GM23338 (cell line): ENCODE data around the gene CNR1. TPM values are rescaled to one million over a fixed set of nuclear protein-coding genes. Genes with fewer than 3 reads are reported as not detected.

Experiments used
- ATAC-seq: fragments of 200-7000 bp; cut with Tn5 transposase; 3 replicates; pipeline ENCODE4 v1.9.1; 2020
- DNase-seq: peaks from one replicate; pipeline ENCODE4 v3.0.0-alpha.2; 2015; ENCODE audit warnings: low spot score
- H2AFZ ChIP-seq: fragments of 200-600 bp; sonication (generic); 2 replicates; pipeline ENCODE4 v1.8.0; 2016; ENCODE audit warnings: antibody characterized with exemption, mild to moderate bottlenecking, moderate library complexity
- H3F3A ChIP-seq: fragments of 200-600 bp; sonication (generic); replicated peaks from 2 replicates; pipeline ENCODE4 v1.8.0; 2017; ENCODE audit warnings: antibody characterized with exemption, mixed run types, low read depth
- H3K27ac ChIP-seq: fragments of 200-600 bp; sonication (generic); 2 replicates; pipeline ENCODE4 v1.6.1; 2016; ENCODE audit warnings: low read depth
- H3K27me3 ChIP-seq: fragments of 200-600 bp; sonication (generic); 2 replicates; pipeline ENCODE4 v1.8.0; 2016; ENCODE audit warnings: mild to moderate bottlenecking, mixed run types, moderate library complexity; ENCODE audit not compliant: insufficient read depth
- H3K36me3 ChIP-seq: fragments of 200-600 bp; sonication (generic); 2 replicates; pipeline ENCODE4 v1.8.0; 2016; ENCODE audit warnings: mild to moderate bottlenecking; ENCODE audit not compliant: insufficient read depth
- H3K4me1 ChIP-seq: fragments of 200-600 bp; sonication (generic); 2 replicates; pipeline ENCODE4 v1.8.0; 2016; ENCODE audit warnings: mild to moderate bottlenecking, moderate library complexity; ENCODE audit not compliant: insufficient read depth
- H3K4me2 ChIP-seq: fragments of 200-600 bp; sonication (generic); 2 replicates; pipeline ENCODE4 v1.7.1; 2017; ENCODE audit warnings: mixed run types
- H3K4me3 ChIP-seq: fragments of 200-600 bp; sonication (generic); 2 replicates; pipeline ENCODE4 v1.6.1; 2016; ENCODE audit warnings: mixed run types
- H3K79me2 ChIP-seq: fragments of 200-600 bp; sonication (generic); replicated peaks from 2 replicates; pipeline ENCODE4 v1.8.0; 2017; ENCODE audit warnings: mild to moderate bottlenecking; ENCODE audit not compliant: insufficient read depth
- H3K9me2 ChIP-seq: fragments of 200-600 bp; sonication (generic); 2 replicates; pipeline ENCODE4 v1.8.0; 2017; ENCODE audit not compliant: insufficient read depth
- H4K20me1 ChIP-seq: fragments of 200-600 bp; sonication (generic); replicated peaks from 2 replicates; pipeline ENCODE4 v1.8.0; 2017; ENCODE audit warnings: mild to moderate bottlenecking; ENCODE audit not compliant: insufficient read depth
- H3K27ac Mint-ChIP-seq: 2 replicates; pipeline ENCODE4 v1.8.0; 2020; ENCODE audit warnings: inconsistent platforms, mild to moderate bottlenecking, moderate library complexity, mixed read lengths
- H3K27me3 Mint-ChIP-seq: 3 replicates; pipeline ENCODE4 v1.8.0; 2022; ENCODE audit warnings: low read depth, mild to moderate bottlenecking, moderate library complexity, mixed read lengths, inconsistent platforms; ENCODE audit not compliant: insufficient read depth, poor library complexity
- H3K36me3 Mint-ChIP-seq: 3 replicates; pipeline ENCODE4 v1.8.0; 2021; ENCODE audit warnings: low read depth, mild to moderate bottlenecking, inconsistent platforms, moderate library complexity, mixed read lengths
- H3K4me1 Mint-ChIP-seq: 3 replicates; pipeline ENCODE4 v1.8.0; 2020; ENCODE audit warnings: mild to moderate bottlenecking, inconsistent platforms, mixed read lengths
- H3K4me3 Mint-ChIP-seq: 3 replicates; pipeline ENCODE4 v1.8.0; 2021; ENCODE audit warnings: moderate library complexity, mild to moderate bottlenecking, inconsistent platforms, mixed read lengths
- H3K9me3 Mint-ChIP-seq: 3 replicates; pipeline ENCODE4 v1.8.0; 2020; ENCODE audit warnings: moderate library complexity, mild to moderate bottlenecking, inconsistent platforms, mixed read lengths
- CREB1 ChIP-seq: fragments of 250-450 bp; sonication (Bioruptor Pico); IDR thresholded peaks from 2 replicates; pipeline ENCODE4 v1.5.0; 2020; ENCODE audit warnings: low read depth, mild to moderate bottlenecking, moderate library complexity
- ETS1 ChIP-seq: IDR thresholded peaks from 2 replicates; pipeline ENCODE4 v1.6.1; 2016; ENCODE audit warnings: antibody characterized with exemption
- EZH2 ChIP-seq: fragments of 200-600 bp; sonication (generic); IDR thresholded peaks from one replicate; pipeline ENCODE4 v1.8.0; 2017; ENCODE audit warnings: antibody characterized with exemption, mild to moderate bottlenecking, low read depth; ENCODE audit not compliant: unreplicated experiment
- EZH2phosphoT487 ChIP-seq: fragments of 200-600 bp; sonication (generic); IDR thresholded peaks from one replicate; pipeline ENCODE4 v1.8.1; 2018; ENCODE audit warnings: antibody characterized with exemption; ENCODE audit not compliant: unreplicated experiment
- JUNB ChIP-seq: IDR thresholded peaks from one replicate; pipeline ENCODE4 v1.6.1; 2016; ENCODE audit warnings: antibody characterized with exemption; ENCODE audit not compliant: unreplicated experiment
- NANOG ChIP-seq: IDR thresholded peaks from 2 replicates; pipeline ENCODE4 v1.6.1; 2016; ENCODE audit warnings: antibody characterized with exemption, borderline replicate concordance
- POLR2AphosphoS5 ChIP-seq: IDR thresholded peaks from 2 replicates; pipeline ENCODE4 v1.6.1; 2016; ENCODE audit warnings: antibody characterized with exemption, low read depth
- STAT1 ChIP-seq: IDR thresholded peaks from one replicate; pipeline ENCODE4 v1.6.1; 2016; ENCODE audit warnings: antibody characterized with exemption; ENCODE audit not compliant: unreplicated experiment
- ZNF114 ChIP-seq: fragments of 250-450 bp; sonication (Bioruptor Pico); IDR thresholded peaks from 2 replicates; pipeline ENCODE4 v1.5.0; 2020; ENCODE audit warnings: mild to moderate bottlenecking, moderate library complexity
- ZNF331 ChIP-seq: fragments of 250-450 bp; sonication (Bioruptor Pico); IDR thresholded peaks from 2 replicates; pipeline ENCODE4 v1.5.0; 2020; ENCODE audit warnings: low read depth, mild to moderate bottlenecking, moderate library complexity
- polyA plus RNA-seq: library from polyadenylated mRNA; unstranded; fragments of >200 nt; fragmentation: Nextera tagmentation; extraction: Ambion mirVana; gene quantifications from 2 replicates; pipeline ENCODE4 v1.2.1, GENCODE V29; 2016
- total RNA-seq: library from RNA; depleted of rRNA; stranded (reverse); fragments of >200 nt; shearing (Covaris generic); gene quantifications from 2 replicates; pipeline ENCODE4 v1.2.3, GENCODE V29; 2014
- TF ChIP-seq, protein P1 (sequence below), 2 experiments: fragments of 200-600 bp in 1 of 2; sonication (generic) in 1 of 2; conservative IDR thresholded peaks; 2 replicates each; pipeline versions ENCODE4 v1.5.1 to v1.6.1; 2016 to 2017; ENCODE audit warnings: antibody characterized with exemption in 2 of 2, low read depth in 2 of 2, mild to moderate bottlenecking in 2 of 2, moderate library complexity in 1 of 2
- TF ChIP-seq, protein P2 (sequence below): IDR thresholded peaks from one replicate; pipeline ENCODE4 v1.6.1; 2018; ENCODE audit warnings: antibody characterized with exemption; ENCODE audit not compliant: unreplicated experiment
- TF ChIP-seq, protein P3 (sequence below): fragments of 250-450 bp; sonication (Bioruptor Pico); IDR thresholded peaks from 2 replicates; pipeline ENCODE4 v1.5.0; 2020; ENCODE audit warnings: mild to moderate bottlenecking, moderate library complexity

The CNR1 gene
- total and polyA plus RNA-seq, 2 experiments from 2014 or later: 0.71 to 2.6 TPM

GRCh38 chr6:88135578-88136114, 30.5 kb downstream of the CNR1 start:
- no peaks in the 10 kb centered on the region for H3K9me3 Mint-ChIP-seq
- H3K4me1 Mint-ChIP-seq: peaks cover 8% of the 10 kb centered on the region
- Histone ChIP-seq H3K27ac (no peak overlapping the region), H3F3A (no peaks in the 10 kb centered on the region), H3K79me2 (no peaks in the 10 kb centered on the region), H3K4me2 (no peak overlapping the region), H3K4me1 (peaks cover 2% of the 10 kb centered on the region; the same call in 1 of the 2 replicates), H3K9me2 (no peaks in the 10 kb centered on the region), H4K20me1 (no peaks in the 10 kb centered on the region), H2AFZ (no peak overlapping the region), H3K4me3 (no peak overlapping the region), H3K27me3 (no peaks in the 10 kb centered on the region), H3K36me3 (no peaks in the 10 kb centered on the region)
- H3K27ac Mint-ChIP-seq: no peak overlapping the region
- ATAC-seq (no peak), DNase-seq (no peak)
- no peaks in the 10 kb centered on the region for H3K36me3 Mint-ChIP-seq
- TF ChIP-seq, protein P1, sequence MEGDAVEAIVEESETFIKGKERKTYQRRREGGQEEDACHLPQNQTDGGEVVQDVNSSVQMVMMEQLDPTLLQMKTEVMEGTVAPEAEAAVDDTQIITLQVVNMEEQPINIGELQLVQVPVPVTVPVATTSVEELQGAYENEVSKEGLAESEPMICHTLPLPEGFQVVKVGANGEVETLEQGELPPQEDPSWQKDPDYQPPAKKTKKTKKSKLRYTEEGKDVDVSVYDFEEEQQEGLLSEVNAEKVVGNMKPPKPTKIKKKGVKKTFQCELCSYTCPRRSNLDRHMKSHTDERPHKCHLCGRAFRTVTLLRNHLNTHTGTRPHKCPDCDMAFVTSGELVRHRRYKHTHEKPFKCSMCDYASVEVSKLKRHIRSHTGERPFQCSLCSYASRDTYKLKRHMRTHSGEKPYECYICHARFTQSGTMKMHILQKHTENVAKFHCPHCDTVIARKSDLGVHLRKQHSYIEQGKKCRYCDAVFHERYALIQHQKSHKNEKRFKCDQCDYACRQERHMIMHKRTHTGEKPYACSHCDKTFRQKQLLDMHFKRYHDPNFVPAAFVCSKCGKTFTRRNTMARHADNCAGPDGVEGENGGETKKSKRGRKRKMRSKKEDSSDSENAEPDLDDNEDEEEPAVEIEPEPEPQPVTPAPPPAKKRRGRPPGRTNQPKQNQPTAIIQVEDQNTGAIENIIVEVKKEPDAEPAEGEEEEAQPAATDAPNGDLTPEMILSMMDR (conservative IDR thresholded peaks at IDR 0.05; ENCODE audit: low read depth in 2 of 2): no peak
- no peak for TF ChIP-seq EZH2phosphoT487
- no peak for TF ChIP-seq STAT1
- no peak for TF ChIP-seq EZH2
- no peak for TF ChIP-seq CREB1
- no peak for TF ChIP-seq NANOG
- no peak for TF ChIP-seq ETS1
- TF ChIP-seq ZNF331 (CRISPR knock-in tag): no peak
- TF ChIP-seq POLR2AphosphoS5: no peak
- TF ChIP-seq ZNF114: no peak
- TF ChIP-seq, protein P2, sequence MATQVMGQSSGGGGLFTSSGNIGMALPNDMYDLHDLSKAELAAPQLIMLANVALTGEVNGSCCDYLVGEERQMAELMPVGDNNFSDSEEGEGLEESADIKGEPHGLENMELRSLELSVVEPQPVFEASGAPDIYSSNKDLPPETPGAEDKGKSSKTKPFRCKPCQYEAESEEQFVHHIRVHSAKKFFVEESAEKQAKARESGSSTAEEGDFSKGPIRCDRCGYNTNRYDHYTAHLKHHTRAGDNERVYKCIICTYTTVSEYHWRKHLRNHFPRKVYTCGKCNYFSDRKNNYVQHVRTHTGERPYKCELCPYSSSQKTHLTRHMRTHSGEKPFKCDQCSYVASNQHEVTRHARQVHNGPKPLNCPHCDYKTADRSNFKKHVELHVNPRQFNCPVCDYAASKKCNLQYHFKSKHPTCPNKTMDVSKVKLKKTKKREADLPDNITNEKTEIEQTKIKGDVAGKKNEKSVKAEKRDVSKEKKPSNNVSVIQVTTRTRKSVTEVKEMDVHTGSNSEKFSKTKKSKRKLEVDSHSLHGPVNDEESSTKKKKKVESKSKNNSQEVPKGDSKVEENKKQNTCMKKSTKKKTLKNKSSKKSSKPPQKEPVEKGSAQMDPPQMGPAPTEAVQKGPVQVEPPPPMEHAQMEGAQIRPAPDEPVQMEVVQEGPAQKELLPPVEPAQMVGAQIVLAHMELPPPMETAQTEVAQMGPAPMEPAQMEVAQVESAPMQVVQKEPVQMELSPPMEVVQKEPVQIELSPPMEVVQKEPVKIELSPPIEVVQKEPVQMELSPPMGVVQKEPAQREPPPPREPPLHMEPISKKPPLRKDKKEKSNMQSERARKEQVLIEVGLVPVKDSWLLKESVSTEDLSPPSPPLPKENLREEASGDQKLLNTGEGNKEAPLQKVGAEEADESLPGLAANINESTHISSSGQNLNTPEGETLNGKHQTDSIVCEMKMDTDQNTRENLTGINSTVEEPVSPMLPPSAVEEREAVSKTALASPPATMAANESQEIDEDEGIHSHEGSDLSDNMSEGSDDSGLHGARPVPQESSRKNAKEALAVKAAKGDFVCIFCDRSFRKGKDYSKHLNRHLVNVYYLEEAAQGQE: no peak
- TF ChIP-seq JUNB: no peak
- TF ChIP-seq, protein P3, sequence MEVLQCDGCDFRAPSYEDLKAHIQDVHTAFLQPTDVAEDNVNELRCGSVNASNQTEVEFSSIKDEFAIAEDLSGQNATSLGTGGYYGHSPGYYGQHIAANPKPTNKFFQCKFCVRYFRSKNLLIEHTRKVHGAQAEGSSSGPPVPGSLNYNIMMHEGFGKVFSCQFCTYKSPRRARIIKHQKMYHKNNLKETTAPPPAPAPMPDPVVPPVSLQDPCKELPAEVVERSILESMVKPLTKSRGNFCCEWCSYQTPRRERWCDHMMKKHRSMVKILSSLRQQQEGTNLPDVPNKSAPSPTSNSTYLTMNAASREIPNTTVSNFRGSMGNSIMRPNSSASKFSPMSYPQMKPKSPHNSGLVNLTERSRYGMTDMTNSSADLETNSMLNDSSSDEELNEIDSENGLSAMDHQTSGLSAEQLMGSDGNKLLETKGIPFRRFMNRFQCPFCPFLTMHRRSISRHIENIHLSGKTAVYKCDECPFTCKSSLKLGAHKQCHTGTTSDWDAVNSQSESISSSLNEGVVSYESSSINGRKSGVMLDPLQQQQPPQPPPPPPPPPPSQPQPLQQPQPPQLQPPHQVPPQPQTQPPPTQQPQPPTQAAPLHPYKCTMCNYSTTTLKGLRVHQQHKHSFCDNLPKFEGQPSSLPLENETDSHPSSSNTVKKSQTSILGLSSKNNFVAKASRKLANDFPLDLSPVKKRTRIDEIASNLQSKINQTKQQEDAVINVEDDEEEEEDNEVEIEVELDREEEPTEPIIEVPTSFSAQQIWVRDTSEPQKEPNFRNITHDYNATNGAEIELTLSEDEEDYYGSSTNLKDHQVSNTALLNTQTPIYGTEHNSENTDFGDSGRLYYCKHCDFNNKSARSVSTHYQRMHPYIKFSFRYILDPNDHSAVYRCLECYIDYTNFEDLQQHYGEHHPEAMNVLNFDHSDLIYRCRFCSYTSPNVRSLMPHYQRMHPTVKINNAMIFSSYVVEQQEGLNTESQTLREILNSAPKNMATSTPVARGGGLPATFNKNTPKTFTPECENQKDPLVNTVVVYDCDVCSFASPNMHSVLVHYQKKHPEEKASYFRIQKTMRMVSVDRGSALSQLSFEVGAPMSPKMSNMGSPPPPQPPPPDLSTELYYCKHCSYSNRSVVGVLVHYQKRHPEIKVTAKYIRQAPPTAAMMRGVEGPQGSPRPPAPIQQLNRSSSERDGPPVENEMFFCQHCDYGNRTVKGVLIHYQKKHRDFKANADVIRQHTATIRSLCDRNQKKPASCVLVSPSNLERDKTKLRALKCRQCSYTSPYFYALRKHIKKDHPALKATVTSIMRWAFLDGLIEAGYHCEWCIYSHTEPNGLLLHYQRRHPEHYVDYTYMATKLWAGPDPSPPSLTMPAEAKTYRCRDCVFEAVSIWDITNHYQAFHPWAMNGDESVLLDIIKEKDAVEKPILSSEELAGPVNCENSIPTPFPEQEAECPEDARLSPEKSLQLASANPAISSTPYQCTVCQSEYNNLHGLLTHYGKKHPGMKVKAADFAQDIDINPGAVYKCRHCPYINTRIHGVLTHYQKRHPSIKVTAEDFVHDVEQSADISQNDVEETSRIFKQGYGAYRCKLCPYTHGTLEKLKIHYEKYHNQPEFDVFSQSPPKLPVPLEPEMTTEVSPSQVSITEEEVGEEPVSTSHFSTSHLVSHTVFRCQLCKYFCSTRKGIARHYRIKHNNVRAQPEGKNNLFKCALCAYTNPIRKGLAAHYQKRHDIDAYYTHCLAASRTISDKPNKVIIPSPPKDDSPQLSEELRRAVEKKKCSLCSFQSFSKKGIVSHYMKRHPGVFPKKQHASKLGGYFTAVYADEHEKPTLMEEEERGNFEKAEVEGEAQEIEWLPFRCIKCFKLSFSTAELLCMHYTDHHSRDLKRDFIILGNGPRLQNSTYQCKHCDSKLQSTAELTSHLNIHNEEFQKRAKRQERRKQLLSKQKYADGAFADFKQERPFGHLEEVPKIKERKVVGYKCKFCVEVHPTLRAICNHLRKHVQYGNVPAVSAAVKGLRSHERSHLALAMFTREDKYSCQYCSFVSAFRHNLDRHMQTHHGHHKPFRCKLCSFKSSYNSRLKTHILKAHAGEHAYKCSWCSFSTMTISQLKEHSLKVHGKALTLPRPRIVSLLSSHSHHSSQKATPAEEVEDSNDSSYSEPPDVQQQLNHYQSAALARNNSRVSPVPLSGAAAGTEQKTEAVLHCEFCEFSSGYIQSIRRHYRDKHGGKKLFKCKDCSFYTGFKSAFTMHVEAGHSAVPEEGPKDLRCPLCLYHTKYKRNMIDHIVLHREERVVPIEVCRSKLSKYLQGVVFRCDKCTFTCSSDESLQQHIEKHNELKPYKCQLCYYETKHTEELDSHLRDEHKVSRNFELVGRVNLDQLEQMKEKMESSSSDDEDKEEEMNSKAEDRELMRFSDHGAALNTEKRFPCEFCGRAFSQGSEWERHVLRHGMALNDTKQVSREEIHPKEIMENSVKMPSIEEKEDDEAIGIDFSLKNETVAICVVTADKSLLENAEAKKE (CRISPR knock-in tag): no peak
- H3K4me3 Mint-ChIP-seq: no peak overlapping the region
- no peaks in the 10 kb centered on the region for H3K27me3 Mint-ChIP-seq
